SH-SY5Y (cell line): ENCODE data around the gene SCTR.

Experiments
- GATA2 ChIP-seq: IDR thresholded peaks from 2 replicates; pipeline ENCODE4 v1.6.1; 2011; ENCODE audit warnings: mild to moderate bottlenecking, low read depth, low read length
- GATA3 ChIP-seq: IDR thresholded peaks from 2 replicates; pipeline ENCODE4 v1.6.1; 2011; ENCODE audit warnings: low read depth, mild to moderate bottlenecking, low read length, moderate library complexity

- TF ChIP-seq GATA2 (no peak), GATA3 (no peak)
Observed at GRCh38 chr2:119486886-119487285, 37.4 kb downstream of the SCTR start.
